Inferior parietal cortex (tissue), 1 donor: ENCODE measurements around the gene ADARB2.
"Not testable (repeated sequence)": the region's sequence is repeated elsewhere in the genome, so short reads cannot be mapped to it uniquely, and the experiment has no call there.

Experiments
- DNase-seq: peaks from one replicate; pipeline ENCODE4 v3.0.0-alpha.2; 2016; ENCODE audit errors: extremely low spot score

The ADARB2 gene

DNA sequence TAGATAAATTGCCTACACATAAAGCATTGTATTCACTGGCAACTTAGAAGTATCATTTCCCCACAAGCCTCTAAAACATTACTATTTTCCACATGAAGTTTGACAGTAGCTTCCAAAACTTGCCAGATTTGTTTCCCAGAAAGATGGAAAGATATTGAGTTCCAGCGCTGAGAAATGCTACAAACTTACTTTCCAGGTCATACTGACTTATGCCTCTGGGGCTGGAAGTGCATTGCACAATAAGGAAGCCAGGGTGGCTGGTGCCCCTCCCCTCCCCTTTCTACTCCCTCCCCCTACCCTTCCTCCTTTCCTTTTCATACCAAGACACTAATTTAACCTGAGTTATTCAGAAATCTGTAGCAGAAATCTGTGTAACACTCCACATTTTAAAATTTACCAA is 468.5 kb downstream of the ADARB2 start:
- no peak for DNase-seq

DNA sequence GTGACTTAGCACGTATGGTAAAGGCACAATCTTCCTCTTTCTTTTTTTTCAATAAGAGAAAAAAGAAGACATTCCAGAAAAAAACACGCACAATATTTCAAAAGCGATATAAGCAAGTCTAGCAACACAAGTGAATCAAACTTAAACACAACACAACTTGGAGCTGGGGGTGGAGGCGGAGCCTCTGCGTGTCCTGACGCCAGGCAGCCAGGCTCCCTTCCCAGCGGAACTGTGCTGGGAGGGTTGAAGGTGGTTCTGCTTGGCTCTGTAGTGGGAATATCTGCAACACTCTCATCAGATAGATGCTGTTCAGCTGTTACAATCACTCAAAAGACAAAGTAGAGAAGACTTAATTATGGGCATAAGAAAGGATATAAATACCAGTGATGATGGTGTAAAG is 469.8 kb downstream of the ADARB2 start:
- DNase-seq = no peak

DNA sequence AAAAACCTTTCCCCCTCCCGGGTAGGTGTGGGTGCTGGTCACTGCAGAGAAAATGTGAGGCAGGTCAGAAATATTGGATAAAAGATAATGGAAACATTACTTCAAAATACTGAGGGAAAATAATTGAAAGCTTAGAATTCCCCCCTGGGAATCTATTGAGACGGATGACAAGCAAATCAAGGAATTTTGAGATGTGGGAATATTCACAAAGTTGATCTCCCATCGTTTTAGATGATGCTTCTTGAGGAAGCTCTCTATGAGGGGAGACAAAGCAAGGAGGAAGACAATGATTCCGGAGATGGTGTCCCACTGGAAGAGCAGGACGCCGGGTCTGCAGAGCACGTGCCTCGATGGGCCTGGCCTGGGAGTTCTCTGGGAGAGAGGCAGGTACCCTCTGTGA is 470.2 kb downstream of the ADARB2 start:
- DNase-seq = no peak

DNA sequence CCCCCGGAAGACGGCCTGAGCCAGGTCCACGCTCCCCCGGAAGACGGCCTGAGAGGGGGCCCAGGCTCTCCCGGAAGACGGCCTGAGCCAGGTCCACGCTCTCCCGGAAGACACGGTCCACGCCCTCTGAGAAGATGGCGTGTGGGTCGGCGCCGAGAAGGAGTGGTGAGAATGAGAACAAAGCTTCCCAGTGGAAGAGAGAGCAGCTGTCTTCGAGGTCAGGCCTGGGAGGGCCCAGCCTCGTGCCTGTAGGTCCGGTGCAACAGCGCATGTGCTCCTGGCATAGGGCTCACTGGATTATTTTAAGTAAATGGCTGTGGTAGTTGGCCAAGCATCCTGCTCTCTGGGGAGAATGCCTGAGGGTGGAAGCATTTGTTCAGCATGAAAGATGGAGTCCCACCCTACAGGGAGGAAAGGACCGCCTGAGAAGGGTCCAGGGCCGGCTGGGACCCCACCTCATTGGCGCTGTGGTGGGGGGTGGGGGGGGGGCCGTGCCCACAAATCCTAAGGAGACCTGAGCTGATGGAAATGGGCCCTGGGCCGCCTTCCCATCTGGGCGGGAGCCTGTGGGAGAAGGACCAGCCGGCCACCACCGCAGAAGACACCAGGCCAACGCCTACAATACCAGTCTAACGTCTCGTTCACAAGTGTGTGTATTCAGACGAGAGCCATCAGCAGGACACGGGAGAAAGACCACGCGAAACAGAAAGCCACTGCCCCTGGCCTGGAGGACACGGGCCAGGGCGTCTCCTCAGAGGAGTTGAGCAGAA is 471.1 kb downstream of the ADARB2 start:
- no peak for DNase-seq

DNA sequence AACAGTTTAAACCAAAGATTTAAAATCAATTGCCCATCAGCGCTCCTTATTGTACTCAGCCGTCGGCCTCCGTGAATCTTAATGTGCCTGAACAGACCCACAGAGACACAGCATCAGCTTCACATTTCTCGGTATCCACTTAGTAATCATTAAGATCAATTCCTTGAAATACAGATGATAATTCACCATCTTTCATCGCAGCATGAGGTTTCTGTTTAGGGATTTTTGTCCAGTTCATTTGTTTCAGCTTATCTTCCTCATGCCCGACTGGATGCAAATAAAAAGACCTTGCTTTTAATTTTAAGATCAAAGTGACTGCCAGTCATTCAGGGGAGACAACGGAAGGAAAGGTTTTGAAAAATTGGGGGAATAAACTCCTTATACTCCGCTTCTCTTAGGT is 473.3 kb downstream of the ADARB2 start:
- DNase-seq = no peak

DNA sequence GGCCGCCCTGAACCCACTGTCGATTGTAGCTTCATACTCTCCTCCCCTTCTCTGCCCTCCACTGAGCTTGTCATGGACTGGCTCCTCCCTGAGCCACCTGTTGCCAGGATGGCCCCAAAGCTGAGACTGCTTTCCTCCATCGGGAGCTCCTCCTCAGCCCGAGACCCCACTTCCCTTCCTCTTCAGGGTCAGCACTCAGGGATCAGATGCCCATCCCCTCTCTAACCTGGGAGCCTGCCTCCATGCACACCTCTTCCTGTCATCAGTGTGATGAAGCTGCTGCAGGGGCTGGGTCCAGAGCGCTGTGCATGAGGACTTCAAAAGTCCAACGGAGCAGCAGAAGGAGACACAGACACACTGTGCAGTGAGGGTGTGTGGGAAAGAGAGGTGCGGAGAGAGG is 480.1 kb downstream of the ADARB2 start:
- DNase-seq = no peak

DNA sequence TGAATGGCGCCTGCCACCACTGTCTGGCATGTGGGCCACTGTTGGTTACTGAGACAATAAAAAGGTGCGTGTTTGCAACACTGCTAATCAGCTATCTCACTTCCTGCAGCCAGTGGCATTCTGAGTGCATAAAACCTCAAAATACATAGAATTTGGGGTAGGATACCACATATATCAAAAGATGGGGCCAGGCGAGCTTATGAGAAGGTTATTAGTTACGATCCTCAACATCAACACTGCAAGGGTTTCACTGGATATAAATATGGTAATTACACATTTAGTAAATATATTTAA is 480.9 kb downstream of the ADARB2 start:
- DNase-seq = no peak

DNA sequence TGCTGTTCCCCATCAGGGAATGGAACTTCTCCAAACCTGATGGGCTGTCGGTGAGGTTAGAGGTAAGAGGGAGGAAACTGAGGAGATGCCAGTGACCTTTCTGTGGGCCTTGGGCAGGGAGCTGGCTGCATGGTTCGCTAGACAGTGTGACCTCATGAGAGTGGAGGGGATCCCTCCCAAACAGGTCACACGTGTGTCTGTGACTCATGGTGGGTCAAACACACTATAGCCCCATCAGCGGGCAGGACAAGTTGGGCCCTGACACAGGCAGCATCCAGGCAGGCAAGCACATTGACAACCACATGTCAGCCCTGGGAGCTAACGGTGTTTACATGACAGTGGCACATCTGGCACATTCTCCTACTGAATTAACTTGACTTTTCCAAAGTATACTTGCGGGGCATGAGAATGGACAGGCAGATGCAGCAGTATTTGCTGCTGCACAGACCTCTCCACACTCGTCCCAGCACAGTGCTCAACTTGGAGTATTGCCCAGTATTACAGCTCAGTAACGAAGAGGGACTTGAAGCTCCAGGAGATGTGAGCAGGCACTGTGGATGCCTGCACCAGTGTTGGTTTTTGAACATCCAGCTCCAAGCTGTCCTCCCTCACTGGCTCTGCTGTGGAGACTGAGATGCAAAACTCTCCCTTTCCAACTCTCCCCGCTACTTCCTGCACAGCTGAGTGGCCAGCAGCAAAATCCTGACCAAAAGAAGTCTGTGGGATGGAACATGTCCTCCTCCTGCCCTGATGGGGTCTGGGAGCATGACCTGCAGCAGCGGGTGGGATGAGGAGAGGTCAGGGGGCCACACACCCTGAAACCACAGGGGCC is 481.5 kb downstream of the ADARB2 start:
- no peak for DNase-seq

DNA sequence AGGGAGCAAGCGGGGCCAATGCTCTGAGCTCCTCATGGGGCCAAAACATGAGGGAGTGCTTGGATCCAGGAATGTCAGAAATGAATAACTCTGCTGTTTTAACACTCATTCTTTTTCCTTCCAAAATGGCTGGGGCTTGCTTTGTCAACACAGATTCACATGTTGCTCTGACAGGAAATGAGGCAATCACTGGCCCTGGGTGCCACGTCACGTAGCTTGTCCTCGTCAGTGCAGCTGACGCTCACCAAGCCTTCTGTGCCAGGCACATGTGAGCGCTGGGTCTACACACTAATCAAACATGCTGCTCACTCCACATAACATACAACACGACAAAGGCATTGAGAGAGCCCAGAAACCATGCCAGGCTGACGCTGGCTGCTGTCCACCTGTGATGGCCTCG is 482.2 kb downstream of the ADARB2 start:
- no peak for DNase-seq

DNA sequence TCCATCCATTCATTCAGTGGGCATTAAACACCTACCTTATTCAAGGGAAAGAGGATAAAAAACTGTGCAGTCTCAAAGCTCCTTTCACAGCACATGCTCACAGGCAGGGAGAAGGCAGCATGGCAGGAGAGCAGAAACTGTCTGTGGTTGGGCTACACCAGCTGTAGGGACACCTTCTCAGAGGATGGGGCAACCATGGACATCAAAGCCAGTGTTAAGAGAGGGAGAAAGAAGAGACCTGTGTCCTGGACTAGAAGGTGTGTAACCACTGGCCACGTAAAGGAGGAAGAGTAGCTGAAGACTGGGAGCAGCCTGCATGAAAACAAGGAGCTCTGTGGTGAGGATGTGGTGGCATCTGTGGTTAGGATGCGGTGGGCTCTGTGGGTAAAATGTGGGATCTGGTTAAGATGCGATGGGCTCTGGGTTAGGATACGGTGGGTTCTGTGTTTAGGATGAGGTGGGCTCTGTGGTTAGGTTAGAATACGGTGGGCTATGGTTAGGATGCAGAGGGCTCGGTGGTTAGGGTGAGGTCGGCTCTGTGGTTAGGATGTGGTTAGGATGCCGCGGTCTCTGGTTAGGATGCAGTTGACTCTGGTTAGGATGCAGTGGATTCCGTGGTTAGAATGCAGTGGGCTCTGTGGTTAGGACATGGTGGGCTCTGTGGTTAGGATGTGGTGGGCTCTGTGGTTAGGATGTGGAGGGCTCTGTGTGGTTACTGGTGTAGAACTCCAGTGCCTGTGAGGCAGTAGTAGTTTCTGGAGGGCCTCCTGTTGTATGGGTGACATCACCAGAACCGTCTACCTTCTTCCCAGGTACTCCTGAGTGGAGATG is 483.6 kb downstream of the ADARB2 start:
- DNase-seq = no peak

DNA sequence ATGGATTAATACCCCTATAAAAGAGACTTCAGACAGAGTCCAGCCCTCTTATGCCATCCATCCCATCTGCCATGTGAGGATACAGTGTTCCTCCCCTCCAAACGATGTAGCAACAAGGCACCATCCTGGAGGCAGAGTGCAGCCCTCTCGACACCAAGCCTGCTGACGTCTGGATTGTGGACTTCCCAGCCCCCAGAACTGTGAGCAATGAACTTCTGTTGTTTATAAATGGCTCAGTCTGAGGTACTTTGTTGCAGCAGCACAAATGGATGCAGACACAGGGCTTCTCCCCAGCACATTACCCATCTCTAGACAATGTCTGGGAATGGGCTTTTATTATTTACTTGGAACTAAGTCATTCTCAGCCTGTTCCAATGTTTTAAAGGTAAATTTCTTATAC is 485.6 kb downstream of the ADARB2 start:
- DNase-seq = no peak

DNA sequence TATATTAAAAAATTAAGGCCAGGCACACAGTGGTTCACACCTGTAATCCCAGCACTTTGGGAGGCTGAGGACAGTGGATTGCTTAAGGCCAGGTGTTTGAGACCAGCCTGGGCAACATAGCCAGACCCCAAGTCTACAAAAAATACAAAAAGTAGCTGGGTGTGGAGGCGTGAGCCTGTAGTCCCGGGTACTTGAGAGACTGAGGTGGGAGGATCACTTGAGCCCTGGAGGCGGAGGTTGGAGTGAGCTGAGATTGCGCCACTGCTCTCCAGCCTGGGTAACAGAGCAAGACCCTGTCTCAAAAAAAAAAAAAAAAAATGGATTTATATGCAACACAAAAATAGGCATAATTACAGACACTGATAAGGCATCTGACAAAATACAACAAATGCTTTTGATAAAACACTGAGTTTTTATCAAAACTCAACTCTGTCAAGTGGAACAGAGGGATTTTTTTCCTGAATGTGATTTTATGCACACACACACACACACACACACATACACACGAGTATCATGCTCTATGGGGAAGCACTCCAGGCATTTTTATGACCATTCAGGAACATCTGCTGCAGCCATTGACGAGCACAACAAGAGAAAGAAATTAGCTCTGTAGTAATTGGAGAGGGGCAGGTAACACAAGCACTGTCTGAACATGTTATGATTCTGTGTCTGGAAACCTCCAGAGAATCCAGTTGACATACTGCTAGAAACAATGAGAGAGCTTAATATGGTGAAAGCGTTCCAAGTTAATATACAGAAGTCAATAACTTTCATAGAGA is 488.0 kb downstream of the ADARB2 start:
- no peak for DNase-seq

DNA sequence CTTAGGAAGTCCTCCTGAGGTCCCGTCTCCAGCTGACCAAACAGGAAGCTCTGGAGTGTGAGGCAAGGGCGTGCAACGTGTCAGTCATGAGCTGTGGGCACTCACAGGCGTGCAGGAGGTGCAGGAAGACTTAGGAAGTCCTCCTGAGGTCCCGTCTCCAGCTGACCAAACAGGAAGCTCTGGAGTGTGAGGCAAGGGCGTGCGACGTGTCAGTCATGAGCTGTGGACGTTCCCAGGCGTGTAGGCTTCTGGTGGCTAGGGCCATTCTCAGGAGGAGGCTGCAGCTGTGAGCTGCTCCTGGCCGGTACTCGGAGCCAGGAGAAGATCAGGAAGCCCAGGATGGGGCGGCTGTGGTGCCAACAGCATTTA is 489.1 kb downstream of the ADARB2 start:
- not testable (repeated sequence) for DNase-seq

DNA sequence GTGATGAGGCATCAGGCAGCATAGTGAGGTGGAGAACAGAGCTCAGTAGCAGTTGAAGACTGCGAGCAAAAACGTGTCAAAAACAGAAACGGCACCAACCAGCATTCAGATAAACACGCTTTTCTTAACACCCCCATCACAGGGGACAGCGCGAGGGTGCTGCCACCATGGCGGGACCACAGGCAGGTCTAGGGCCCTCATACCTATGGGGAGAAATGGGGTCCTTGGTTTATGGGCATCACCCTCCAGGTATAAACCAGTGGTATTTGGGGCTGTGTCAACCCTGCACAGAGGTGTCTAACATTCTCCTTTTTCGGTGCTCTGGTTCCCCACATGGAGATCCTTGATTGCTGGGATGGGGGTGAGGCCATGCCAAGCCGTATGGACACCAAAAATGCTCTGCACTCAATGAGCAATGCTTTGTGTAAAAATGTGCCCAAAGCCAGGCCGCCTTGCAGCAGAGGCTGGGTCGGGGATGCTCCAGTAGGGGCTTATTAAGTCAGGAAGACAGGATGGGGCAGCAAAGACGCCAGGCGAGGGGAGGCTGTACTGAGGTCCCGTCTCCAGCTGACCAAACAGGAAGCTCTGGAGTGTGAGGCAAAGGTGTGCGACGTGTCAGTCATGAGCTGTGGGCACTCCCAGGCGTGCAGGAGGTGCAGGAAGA is 489.6 kb downstream of the ADARB2 start:
- DNase-seq = no peak

DNA sequence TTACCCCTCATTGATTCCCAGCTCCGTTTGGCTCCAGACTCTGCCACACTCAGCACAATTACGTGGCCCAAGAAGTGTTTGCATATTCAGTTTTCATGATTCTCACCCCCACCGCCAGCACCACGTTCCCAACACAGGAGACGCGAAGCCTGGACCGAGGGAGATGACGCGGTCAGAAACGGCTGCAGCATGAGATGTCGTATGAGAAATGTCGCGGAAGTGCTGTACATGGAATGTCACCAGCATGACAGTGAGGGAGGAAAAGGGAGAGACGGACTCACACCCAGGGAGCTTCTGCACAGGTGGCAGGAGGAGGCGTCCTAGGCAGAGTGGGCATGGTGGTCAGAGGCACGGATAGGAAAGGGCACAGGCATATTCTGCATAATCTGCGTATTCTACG is 492.8 kb downstream of the ADARB2 start:
- no peak for DNase-seq

DNA sequence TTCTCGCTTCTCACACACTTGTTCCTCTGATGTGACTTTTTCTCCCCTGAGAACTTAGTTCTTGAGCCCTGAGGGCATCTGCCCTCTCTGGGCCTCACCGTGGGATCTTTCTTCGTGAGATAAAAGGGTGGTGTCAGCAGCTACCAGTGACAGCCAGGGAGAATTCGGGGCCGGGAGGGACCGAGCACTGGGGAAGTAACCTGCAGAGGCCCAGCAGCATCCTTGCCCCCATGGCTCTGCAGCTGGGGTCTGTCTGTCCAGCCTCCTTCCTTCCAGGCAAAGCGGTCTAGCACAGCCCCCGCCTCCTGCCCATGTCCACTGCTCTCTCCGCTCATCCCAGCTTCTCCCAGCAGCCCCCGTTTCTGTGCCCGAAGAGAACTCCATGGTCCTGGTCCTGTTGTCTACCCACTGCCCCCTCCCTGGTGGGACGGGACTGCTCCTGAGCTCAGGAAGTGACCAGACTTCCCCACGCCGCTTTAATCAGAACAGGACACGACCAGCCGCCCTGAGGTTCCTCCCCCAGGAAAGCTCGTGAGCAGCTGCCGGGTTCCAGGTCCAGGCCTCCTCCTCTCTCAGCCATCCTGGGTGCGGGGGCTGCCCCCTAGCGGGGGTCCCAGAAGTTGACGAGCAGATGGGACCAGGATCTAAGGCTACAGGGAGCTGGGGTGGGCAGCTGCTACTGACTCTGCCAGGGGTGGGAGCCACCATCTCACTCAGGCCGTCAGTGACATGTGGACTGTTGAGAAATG is 493.7 kb downstream of the ADARB2 start:
- DNase-seq = no peak

DNA sequence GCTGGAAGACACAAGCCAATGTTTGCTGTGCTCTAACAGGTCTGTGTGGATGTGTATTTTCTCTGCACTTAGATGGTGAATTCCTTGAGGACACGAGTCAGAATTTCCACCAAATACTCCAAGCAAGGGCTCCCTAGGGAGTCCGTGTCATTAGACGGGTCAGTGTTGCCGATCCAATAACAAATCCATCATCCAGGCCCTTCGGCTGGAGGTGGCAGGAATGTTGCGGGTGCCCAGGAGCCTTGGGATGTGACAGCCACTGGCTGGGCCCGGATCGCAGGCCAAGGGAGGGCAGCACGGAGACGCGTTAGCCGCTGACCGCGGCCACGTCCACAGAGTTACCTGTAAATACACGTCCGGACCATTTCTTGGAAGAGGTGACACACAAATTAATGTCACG is 494.4 kb downstream of the ADARB2 start:
- no peak for DNase-seq

DNA sequence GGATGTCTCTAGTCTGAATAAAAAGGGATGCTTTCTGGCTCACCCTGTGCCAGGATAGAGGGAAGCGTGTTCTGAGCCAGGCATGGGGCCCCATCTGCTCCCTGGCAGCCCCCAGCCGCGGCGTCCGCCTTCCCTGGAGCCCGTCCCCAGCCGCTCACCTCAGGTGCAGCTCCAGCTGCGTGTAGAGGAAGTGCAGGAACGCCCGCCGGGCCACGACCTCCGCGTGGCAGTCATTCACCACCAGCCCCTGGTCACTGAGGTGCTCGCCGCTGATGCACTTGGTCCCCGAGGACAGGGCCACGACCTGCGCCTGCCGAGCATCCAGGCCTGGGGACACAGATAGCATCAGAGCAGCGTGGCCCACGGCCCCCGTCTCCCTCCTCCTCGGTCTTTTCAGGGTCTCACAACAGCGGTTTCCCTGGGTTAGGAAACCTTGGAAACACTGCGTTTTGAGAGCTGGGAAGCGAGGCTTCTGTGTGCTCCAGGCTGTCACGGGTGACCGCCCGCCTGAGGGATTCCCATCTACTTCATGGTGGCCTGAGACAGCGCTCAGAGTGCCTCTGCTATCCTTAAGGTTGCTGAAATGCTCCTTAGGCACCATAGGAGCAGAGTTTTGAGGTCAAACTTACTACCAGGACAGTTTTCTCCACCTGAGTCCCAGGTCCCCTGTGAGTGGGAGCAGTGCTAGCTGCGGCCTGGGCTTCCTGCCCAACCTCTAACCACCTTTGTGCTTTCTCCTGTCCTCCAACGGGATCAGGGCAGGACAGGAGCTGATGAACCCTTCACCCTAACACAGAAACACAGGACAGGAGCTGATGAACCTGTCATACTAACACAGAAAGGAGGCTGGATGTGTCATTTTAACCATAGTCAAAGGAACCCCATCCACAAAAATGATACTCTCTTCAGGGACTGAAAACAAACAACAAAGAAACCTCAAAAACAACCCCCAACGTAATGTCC is 495.1 kb downstream of the ADARB2 start:
- DNase-seq = no peak

DNA sequence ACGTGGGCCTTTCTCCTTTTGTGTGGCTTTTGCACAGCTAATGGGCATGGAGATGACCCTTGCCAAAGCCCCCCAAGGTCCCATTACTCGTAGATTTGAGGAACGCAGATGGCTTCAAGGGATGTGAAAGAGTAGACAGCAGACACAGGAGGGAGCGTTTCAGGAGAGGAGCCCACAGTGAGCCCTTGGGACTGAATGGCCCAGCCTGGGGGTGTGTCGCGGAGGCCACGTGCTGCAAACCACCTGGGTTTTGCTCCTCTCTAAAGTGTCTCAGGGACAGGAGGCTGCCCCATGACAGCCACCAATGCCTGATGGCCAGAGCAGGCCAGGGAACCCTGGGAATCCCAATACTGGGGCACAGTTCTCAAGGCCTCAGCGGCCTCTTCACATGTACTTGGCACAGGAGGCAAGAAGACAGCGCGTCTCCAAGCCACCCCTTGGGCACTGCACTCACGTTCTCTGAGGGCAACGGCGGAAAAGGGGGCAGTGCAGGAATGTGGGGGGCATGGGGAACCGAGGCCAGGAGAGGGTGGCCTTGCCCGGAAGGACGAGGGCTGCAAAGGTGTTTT is 495.9 kb downstream of the ADARB2 start:
- no peak for DNase-seq
